GM19328 (cell line): ENCODE measurements around the gene DENND6B.
A peak's percentile ranks its signal among the peaks of the same experiment; 100 is the strongest.
"Not testable (repeated sequence)": the region's sequence is repeated elsewhere in the genome, so short reads cannot be mapped to it uniquely, and the experiment has no call there.

Experiments
- ATAC-seq: cut with Tn5 transposase; IDR thresholded peaks from one replicate; pipeline ENCODE4 v1.9.1; 2021; ENCODE audit warnings: mild to moderate bottlenecking, moderate library complexity; ENCODE audit not compliant: unreplicated experiment

DENND6B gene, protein sequence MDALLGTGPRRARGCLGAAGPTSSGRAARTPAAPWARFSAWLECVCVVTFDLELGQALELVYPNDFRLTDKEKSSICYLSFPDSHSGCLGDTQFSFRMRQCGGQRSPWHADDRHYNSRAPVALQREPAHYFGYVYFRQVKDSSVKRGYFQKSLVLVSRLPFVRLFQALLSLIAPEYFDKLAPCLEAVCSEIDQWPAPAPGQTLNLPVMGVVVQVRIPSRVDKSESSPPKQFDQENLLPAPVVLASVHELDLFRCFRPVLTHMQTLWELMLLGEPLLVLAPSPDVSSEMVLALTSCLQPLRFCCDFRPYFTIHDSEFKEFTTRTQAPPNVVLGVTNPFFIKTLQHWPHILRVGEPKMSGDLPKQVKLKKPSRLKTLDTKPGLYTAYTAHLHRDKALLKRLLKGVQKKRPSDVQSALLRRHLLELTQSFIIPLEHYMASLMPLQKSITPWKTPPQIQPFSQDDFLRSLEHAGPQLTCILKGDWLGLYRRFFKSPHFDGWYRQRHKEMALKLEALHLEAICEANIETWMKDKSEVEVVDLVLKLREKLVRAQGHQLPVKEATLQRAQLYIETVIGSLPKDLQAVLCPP

DNA sequence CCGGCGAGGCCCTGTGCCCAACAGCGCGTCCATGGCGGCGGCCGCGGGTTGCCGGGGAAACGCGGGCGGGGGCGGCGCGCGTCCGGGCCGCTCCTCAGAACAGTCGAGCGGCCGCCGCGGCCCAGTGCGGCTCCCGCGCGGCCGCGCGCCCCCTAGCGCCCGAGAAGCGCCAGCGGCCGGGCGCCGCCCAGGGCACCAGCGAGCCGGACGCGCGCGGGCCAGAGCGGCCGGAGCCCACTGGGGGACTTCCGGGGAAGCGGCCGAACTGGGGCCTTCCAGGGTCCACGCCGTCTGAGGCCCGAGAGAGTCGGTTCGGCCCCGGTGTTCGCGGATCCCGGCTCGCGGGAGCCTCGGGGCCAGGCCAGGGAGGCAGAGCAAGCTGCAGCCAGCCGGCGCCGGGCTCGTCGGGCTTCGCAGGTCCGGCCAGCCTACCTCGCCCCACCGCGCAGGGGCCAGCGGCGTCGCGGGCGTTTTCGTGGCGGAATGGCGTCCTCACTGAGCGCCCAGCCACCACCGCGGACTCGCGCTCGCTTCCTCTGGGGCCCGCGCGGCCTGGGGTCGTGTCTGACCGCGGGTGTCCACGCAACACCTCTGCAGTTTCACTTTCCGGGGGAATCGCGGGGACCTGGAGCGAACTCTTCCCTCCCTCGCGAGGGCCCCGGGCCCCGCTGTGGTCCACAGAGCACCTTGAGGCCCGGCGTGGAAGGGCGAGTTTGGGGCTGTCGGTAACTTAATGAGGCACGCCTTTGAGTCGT is at the start of gene DENND6B:
Gene DENND6B, minus strand, starts transcription at position 57 of the 755 bp plus-strand sequence. Its CDS starts 24 bp downstream, at position 33.
- ATAC-seq = peak; percentile 80

DNA sequence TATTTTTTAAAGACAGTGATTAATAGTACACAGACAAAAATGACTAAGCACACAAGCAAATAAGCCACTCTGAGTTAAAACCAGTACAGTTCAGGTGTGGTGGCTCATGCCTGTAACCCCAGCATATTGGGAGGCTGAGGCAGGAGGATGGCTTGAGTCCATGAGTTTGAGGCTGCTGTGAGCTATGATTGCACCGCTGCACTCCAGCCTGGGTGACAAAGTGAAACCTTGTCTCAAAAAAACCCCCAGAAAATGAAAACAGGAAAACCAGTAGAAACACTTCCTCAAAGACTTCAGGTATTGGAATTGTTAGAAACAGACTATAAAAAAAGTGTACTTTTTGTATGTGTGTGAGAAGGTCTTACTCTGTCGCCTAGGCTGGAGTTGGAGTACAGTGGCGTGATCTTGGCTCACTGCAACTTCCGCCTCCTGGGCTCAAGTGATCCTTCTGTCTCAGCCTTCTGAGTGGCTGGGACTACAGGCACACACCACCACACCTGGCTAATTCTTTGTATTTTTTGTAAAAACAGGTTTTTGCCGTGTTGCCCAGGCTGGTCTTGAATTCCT is 49.4 kb upstream of the DENND6B start:
- ATAC-seq = no peak

DNA sequence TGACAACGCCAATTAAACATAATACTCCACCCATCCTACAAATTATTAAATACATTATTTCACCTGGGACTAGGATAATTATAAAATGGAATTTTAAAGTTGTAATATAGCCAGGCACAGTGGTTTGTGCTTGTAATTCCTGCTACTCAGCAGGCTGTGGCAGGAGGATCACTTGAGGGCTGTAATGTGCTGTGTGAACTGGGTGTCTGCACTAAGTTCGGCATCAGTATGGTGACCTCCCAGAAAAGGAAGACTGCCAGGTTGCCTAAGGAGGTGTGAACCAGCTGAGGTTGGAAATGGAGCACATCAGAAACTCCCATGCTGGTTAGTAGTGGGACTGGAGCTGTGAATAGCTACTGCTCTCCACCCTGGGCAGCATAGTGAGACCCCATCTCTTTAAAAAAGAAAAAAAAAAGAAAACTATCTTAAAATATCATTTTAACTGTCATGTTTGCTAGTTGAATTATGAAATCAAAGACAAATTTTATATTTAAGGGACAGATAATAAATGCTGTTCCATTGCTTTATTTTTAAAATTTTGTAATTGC is 44.4 kb upstream of the DENND6B start:
- ATAC-seq = no peak

DNA sequence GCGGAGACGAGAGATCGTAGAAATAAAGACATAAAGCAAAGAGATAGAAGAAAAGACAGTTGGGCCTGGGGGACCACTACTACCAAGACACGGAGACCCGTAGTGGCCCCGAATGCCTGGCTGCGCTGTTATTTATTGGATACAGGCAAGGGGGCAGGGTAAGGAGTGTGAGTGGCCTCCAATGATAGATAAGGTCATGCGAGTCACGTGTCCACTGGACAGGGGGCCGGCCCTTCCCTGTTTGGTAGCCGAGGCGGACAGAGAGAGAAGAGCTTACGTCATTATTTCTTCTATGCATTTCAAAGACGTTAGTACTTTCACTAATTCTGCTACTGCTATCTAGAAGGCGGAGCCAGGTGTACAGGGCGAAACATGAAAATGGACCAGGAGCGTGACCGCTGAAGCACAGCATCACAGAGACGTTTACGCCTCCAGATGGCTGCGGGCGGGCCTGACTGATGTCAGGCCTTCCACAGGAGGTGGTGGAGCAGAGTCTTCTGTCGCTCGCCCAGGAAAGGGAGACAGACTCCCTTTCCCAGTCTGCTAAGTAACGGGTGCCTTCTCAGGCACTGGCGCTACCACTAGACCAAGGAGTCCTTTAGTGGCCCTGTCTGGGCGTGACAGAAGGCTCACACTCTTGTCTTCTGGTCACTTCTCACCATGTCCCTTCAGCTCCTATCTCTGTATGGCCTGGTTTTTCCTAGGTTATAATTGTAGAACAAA is 41.1 kb upstream of the DENND6B start:
- no peak for ATAC-seq

DNA sequence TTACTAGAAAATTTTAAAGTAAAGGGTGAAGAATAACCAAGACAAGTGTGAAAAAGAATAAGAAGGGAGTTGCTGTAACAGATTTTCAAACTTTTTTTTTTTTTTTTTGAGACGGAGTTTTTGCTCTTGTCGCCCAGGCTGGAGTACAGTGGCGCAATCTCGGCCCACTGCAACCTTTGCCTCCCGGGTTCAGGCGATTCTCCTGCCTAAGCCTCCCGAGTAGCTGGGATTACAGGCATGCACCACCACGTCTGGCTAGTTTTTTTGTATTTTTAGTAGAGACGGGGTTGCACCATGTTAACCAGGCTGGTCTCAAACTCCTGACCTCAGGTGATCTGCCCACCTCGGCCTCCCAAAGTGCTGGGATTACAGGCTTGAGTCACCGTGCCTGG is 37.0 kb upstream of the DENND6B start:
- ATAC-seq = not testable (repeated sequence)

DNA sequence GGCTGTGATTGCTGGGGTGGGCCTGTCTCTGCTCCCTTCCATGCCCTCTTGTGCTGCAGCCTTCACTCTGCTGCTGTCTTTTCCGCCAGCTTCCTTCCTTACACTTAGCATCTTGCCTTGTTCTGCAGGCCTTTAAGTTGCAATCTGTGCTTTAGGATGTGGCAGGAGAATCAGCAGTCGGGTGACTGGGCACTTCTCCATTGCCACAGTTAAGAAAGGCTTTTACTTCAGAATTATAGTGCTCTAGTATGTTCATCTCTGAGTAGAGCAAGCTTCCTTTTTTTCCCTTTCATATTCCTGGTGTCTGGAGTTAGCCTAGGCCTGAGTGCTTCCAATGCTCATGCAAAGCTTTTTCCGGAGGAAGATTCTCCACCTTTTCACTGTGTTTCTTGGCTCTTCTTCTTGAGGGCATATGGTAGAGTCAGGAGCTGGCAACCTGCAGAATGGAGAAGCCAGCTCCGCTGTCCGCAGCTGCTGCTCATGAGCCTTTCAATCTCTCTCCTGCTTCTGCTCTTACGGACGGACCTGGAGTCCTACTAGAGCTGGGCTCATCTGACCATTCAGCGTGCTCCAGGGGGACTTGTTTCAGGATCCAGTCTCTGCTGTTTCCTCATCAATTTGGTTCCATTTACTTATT is 36.5 kb upstream of the DENND6B start:
- ATAC-seq = no peak

DNA sequence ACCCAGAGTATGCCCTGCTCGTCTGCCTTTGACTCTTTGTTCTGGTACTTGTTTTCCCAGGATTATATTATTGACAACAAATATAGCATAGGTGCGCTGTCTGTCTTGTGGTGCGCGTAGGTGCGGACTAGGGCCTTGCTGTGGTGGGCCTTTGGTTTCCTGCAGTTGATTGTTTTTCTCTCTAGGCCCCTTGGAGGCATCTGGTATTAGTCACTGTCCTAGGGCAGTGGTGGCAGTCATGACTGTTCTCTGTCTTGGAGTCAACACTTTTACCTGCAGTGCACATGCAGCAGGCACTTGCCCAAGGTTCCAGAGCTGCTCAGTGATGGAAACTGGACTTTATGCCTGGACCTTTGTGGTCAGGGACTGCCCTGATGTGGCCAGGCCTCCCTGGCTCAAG is 34.9 kb upstream of the DENND6B start:
- ATAC-seq = no peak

DNA sequence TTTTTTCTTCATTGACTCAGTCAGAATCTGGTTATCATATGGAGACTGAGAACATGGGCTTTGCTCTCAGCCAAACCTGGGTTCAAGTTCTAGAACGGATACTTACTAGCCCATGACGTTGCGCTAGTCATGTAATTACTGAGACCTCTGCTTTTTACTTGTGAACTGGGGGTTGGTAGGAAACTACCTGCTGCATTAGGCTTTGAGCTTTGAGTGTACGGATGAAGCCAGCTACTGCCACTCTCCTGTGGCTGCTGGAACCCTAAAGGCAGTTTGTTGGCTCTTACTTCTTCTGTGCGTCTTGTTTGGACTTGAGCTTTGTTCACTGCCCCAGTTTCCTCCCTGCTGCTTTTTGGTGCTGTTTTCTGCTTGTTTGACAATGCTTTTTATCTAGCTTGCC is 34.4 kb upstream of the DENND6B start:
- ATAC-seq = no peak

DNA sequence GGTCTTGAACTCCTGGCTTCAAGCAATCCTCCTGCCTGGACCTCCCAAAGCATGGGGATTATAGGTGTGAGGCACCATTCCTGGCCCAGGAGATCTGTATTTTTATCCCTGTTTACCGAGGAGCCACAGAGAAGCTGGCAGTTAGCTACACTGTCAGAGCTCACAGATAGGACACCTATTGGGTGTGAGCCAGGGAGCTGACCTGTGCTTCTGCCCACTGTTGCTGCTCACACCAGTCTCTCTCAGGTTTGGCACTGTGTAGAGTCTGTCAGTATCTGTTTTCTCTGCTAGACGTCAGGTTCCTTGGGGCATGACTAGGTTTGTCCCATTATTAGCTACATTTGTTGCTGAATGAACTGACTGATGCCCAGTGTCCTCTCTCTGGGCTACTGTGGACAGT is 33.8 kb upstream of the DENND6B start:
- ATAC-seq = no peak

DNA sequence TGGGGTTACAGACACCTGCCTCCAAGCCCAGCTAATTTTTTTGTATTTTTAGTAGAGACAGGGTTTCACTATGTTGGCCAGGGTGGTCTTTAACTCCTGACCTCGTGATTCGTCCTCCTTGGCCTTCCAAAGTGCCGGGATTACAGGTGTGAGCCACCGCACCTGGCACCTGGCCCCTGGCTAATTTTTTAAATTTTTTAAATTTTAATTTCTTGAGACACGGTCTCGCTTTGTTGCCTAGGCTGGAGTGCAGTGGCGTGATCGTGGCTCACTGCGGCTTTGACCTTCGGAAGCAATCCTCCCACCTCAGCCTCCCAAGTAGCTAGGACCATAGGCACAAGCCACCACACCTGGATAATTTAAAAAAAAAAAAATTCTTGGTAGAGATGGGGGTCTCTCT is 30.9 kb upstream of the DENND6B start:
- no peak for ATAC-seq

DNA sequence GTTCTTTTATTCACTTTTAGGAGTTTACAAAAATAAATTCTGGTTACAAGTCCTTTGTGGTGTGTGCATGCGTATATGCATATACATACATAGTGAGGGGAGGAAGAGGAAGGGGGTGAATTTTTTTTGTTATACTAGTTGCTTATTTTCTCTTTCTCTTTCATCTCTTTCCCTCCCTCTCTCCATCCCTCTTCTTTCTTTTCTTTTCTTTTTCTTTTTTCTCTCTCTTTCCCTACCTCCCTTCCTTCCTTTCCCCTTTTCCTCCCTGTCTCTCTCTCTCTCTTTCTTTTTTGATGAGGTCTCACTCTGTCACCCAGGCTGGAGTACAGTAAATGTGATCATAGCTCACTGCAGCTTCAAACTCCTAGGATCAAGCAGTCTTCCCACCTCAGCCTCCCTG is 30.4 kb upstream of the DENND6B start:
- no peak for ATAC-seq

DNA sequence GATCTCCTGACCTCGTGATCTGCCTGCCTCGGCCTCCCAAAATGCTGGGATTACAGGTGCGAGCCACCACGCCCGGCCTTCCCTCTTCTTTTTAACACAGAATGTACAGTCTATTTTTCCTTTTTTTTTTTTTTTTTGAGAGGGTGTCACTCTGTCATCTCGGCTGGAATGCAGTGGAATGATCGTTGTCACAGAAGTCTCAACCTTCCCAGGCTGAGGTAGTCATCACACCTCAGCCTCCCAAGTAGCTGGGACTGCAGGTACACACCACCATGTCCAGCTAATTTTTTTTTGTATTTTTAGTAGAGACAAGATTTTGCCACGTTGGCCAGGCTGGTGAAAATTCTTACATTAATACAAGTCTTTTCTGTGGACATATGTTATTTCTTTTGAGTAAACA is 29.4 kb upstream of the DENND6B start:
- ATAC-seq = no peak

DNA sequence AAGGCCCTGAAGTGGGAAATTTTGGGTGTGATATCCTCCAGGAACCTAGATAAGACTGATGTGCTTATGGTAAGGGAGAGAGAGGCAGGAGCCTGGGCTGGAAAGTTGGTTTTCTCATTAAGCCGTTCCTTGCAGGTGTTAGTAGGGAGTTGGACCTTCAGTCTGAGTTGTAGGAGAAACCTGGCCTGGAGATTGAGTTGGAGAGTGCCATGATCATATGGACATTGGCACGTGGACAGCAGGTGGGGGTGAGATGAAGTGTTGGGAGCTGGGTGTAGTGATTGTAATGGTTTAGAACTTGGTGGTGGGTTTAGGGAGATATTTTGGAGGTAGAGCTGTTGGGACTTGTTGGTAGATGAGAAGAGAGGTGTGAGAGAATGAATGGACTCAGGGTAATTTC is 21.2 kb upstream of the DENND6B start:
- no peak for ATAC-seq

DNA sequence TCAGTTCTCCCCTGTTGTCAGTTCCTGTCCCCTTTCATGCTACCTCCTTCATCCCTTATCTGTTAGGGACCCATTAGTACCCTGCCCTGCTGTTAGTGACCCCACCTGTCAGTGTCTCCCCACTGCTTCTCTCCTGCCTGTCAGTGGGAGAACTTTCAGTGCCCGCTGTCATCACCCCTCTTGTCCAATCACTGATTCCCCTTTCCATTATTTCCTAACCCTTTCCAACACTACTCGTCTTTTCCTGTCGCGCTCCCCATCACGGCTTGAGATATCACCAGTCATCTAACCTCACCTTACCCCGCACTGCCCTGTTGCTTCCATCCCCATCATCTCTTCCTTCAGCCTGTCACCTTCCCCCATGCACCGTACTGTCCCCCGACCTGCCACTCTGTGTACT is 20.3 kb upstream of the DENND6B start:
- ATAC-seq = no peak

DNA sequence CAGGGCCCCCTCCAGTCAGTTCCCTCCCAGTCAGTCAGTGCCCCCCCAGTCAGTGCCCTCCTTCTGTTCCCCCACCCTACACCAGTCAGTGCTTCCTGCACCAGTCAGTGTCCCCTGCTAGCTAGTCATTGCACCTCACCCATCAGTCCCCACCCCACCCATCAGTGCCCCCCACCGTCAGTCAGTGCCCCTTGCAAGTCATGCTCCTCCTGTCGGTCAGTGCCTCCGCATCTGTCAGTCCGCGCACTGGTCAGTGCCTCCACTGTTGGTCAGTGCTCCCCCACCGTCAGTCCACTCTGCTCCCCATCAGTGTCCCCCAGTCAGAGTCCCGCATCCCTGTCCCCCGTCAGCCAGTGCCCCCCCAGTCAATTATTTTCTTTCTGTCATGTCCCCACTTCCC is 19.7 kb upstream of the DENND6B start:
- no peak for ATAC-seq

DNA sequence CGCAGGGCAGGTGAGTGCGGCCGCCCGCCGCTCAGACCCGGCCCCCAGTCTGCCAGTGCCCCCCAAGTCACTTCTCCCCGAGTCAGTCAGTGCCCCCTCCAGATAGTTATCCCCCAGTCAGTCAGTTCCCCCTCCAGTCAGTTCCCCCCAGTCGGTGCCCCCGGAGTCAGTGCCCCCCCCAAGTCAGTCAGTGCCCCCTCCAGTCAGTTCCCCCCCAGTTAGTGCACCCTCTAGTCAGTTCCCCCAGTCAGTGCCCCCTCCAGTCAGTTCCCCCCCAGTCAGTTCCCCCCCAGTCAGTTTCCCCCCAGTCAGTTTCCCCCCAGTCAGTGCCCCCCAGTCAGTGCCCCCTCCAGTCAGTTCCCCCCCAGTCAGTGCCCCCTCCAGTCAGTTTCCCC is 16.7 kb upstream of the DENND6B start:
- peak; percentile 18 for ATAC-seq

DNA sequence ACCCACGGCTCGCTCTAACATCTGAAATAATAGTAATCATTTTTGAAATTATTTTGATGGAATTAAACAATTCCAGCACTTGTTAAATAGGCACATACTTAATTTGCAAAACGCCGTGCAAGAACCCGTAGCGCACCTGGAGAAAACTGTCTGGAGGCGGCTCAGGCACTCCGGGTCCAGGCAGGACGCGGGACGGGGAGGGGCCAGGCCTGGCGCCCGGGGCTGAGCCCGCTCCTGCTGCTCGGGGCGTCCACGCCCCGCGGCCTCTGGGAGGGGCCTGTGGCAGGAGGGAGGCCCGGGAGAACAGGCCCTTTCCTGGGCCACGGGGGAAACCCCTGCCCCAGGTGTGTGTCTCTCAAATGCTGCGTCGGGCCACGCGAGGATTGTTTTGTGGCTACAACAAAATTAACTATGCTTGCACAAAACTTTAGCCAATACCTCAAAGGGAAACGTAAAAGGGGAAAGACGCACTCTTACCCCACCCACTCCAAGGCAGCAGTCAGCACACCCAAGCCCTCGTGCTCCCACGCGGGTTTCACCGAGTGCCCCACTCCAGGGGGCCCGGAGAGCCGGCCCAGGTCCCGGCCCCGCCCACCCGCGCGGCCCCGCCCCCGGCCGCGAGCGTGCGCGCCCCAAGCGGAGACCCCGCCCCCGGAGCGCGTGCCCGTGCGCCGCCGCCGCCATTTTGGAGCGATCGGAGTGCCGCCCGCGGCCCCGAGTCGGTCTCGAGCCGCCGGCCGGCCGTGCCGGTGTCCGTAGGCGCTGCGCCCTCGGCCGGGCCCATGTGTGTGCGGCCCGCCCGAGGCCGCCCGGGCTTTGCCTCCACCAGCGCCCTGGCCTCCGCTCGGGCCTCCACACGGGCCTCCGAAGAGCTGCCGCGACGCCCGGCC is 16.1 kb upstream of the DENND6B start, which contains the start of gene PPP6R2:
Gene PPP6R2, plus strand, starts transcription at position 677 of the 890 bp plus-strand sequence. CDS start 50,582 bp downstream, outside the sequence.
- peak; percentile 54 for ATAC-seq

DNA sequence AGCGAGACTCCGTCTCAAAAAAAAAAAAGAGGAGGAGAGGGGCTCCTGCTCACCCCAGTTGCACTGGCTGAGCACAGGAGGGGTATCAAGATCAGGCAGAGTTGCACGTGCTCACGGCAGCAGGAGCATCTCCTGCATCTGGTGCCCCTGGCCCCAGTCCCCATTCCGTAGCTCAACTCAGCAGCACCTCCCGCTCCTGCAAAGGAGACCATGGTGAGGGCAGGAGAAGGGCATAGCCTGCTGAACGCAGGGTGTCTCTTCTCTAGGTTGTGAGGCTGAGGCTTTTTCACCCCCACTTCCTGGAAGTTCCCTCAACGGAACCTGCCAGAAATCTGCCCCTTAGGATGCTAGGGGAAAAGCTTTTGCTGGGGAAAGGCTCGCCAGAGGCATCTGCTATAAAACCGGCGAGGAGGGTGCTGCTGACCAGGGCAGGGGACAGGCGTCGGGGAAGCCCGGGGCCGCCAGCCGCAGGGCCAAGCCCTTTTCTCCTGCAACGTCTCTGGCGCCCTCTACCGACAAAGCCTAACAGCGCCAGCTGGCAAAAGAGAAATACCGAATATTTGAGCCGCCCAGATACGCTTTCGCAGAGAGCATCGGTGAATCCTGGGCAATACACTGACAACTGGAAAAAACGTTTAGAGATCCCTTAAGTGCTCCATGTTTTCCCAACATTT is 15.3 kb upstream of the DENND6B start:
- no peak for ATAC-seq
